Measurements from ENCODE around the gene PCDH15.

GRCh38 chr10:54441275-54441674 is 359.8 kb downstream of the PCDH15 start:
- no peak for TF ChIP-seq CTCF (IDR thresholded peaks at IDR 0.05; ENCODE audit: insufficient read depth, low read length, poor library complexity, severe bottlenecking)
- no peak for TF ChIP-seq EZH2phosphoT487 (conservative IDR thresholded peaks at IDR 0.05; ENCODE audit: low read length)
